ENCODE results near the gene KCNJ18. TPM values are rescaled to one million over a fixed set of nuclear protein-coding genes. Genes with fewer than 3 reads are reported as not detected.

Gene KCNJ18
- 0.03 to 0.07 TPM (median 0.05 TPM) in 4 of 5 replicates, not detected in the other for total RNA-seq (2022; extraction: Qiagen RNA extraction)

DNA sequence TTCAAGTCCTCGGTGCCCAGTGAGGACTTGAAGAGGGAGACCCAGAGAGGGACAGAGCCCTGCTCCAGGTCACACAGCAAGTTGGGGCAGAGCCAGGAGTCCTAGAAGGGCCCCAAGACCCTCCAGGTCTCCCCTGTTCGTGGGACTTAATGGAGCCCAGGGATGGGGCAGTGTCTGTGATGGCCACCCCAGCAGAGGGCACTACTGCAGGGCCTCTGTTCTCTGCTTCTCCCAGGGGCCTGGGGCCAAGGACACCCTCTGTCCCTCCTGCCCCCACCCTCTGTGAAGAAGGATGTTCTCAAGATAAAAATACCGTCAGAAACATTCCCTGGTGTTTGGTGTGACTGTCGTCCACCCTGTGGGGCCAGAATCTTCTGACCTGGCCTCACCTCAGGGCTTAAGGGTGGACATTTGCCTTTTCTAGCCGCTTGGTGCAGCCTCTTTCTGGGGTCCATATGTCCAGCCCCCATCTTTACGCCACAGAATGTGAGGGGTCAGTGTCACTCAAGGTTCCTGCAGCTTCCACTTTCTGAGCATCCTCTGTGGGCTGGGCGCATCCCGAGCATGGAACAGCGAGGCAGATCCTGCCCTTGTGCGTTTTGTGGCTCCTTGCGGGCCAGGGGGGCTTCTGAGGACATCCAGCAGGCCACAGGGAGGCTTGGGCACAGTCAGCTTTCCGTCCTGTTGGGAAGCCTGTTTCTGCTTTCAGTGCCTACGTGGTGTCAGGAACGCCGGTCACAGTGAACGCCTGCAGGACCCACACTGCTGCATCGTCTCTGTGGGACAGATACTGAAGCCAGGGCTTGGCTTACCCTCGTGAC is at the start of gene KCNJ18:
Gene KCNJ18 (plus strand): TSS at position 641 of the 821 bp plus-strand sequence. CDS start 10,264 bp downstream, outside the sequence.

